NB4 (cell line): ENCODE data around the gene FBXO45.

Source experiments
- CTCF ChIP-seq: IDR thresholded peaks from one replicate; pipeline ENCODE4 v1.5.1; 2012; ENCODE audit warnings: low read depth, low read length
- MAX ChIP-seq: IDR thresholded peaks from 2 replicates; pipeline ENCODE4 v1.6.1; 2011; ENCODE audit warnings: low read depth, low read length
- MYC ChIP-seq: IDR thresholded peaks from 2 replicates; pipeline ENCODE4 v1.6.1; 2011; ENCODE audit warnings: low read depth, low read length
- POLR2A ChIP-seq: IDR thresholded peaks from 2 replicates; pipeline ENCODE4 v1.6.1; 2011; ENCODE audit warnings: mild to moderate bottlenecking; ENCODE audit not compliant: insufficient read length; ENCODE audit errors: extremely low read depth

- TF ChIP-seq CTCF (no peak), POLR2A (no peak), MAX (no peak), MYC (no peak)
These were observed 4.7 kb upstream of the FBXO45 start for GRCh38 chr3:196563721-196564225.
